CD14-positive monocyte (primary cell): ENCODE data around the gene SPCS2. TPM values are rescaled to one million over a fixed set of nuclear protein-coding genes. Genes with fewer than 3 reads are reported as not detected.

Source experiments
- DNase-seq, 3 donors: peaks; one replicate each; pipeline ENCODE4 v3.0.0-alpha.2; 2011 to 2022
- H2AFZ ChIP-seq: 2 replicates; pipeline ENCODE4 v1.6.0; 2012; ENCODE audit warnings: mild to moderate bottlenecking, low read depth, low read length, inconsistent platforms; ENCODE audit not compliant: insufficient read depth, poor library complexity, severe bottlenecking
- H3K27ac ChIP-seq, 2 donors: 1 replicate in 1 of 2; 2 replicates in 1 of 2; pipeline ENCODE4 v1.5.1; 2012 to 2013; ENCODE audit warnings: low read length in 2 of 2, control low read depth in 1 of 2, inconsistent platforms in 1 of 2, low read depth in 1 of 2, mild to moderate bottlenecking in 1 of 2
- H3K27me3 ChIP-seq, 2 donors: one replicate each; pipeline versions ENCODE4 v1.6.0 to v1.6.1; 2011 to 2013; ENCODE audit warnings: low read length in 2 of 2; ENCODE audit not compliant: control insufficient read depth in 2 of 2, insufficient read depth in 2 of 2
- H3K36me3 ChIP-seq, 2 donors: replicated peaks in 1 of 2; 1 replicate in 1 of 2; 2 replicates in 1 of 2; pipeline versions ENCODE4 v1.5.1 to v1.6.1; 2012 to 2013; ENCODE audit warnings: low read length in 2 of 2, control low read depth in 1 of 2, inconsistent platforms in 1 of 2, mild to moderate bottlenecking in 1 of 2; ENCODE audit not compliant: insufficient read depth in 2 of 2, control insufficient read depth in 1 of 2
- H3K4me1 ChIP-seq, 2 donors: 1 replicate in 1 of 2; 2 replicates in 1 of 2; pipeline versions ENCODE4 v1.5.1 to v1.6.1; 2012 to 2013; ENCODE audit warnings: low read length in 2 of 2, control low read depth in 1 of 2, inconsistent platforms in 1 of 2, mild to moderate bottlenecking in 1 of 2, moderate library complexity in 1 of 2; ENCODE audit not compliant: insufficient read depth in 2 of 2, control insufficient read depth in 1 of 2
- H3K4me2 ChIP-seq: replicated peaks from 2 replicates; pipeline ENCODE3; 2012; ENCODE audit warnings: low read length, moderate library complexity, mild to moderate bottlenecking; ENCODE audit not compliant: poor library complexity, severe bottlenecking; ENCODE audit errors: extremely low read depth
- H3K4me3 ChIP-seq, 3 experiments: fragments of 200-600 bp in 1 of 3; sonication (generic) in 1 of 3; replicated peaks in 1 of 3; 1 replicate in 2 of 3; 2 replicates in 1 of 3; pipeline ENCODE4 v1.5.1; 2011 to 2013; ENCODE audit warnings: low read length in 3 of 3, mild to moderate bottlenecking in 3 of 3, control low read depth in 2 of 3, low read depth in 2 of 3, inconsistent platforms in 1 of 3, moderate library complexity in 1 of 3
- H3K79me2 ChIP-seq: 2 replicates; pipeline ENCODE4 v1.6.0; 2012; ENCODE audit warnings: mild to moderate bottlenecking, control low read depth, inconsistent platforms, low read length, moderate library complexity; ENCODE audit not compliant: insufficient read depth
- H3K9ac ChIP-seq: 2 replicates; pipeline ENCODE4 v1.6.0; 2017; ENCODE audit warnings: low read length, mild to moderate bottlenecking; ENCODE audit not compliant: insufficient read depth, poor library complexity, severe bottlenecking
- H3K9me3 ChIP-seq, 2 donors: replicated peaks in 1 of 2; 1 replicate in 1 of 2; 2 replicates in 1 of 2; pipeline versions ENCODE4 v1.5.1 to v1.6.1; 2012 to 2013; ENCODE audit warnings: low read length in 2 of 2, control low read depth in 1 of 2; ENCODE audit not compliant: control insufficient read depth in 1 of 2, insufficient read depth in 1 of 2
- H4K20me1 ChIP-seq: 2 replicates; pipeline ENCODE4 v1.6.0; 2012; ENCODE audit warnings: mild to moderate bottlenecking, low read length, control low read depth, moderate library complexity; ENCODE audit not compliant: insufficient read depth
- H3K27ac Mint-ChIP-seq, 7 donors: one replicate each; pipeline ENCODE4 v1.8.0; 2020; ENCODE audit warnings: mild to moderate bottlenecking in 7 of 7, mixed read lengths in 7 of 7, moderate library complexity in 6 of 7, inconsistent platforms in 2 of 7
- H3K27me3 Mint-ChIP-seq, 3 donors: one replicate each; pipeline ENCODE4 v1.8.0; 2021 to 2022; ENCODE audit warnings: low read depth in 3 of 3, mild to moderate bottlenecking in 3 of 3, mixed read lengths in 3 of 3, moderate library complexity in 3 of 3, inconsistent platforms in 1 of 3
- H3K36me3 Mint-ChIP-seq, 2 donors: one replicate each; pipeline ENCODE4 v1.8.0; 2020; ENCODE audit warnings: mixed read lengths in 2 of 2, inconsistent platforms in 1 of 2, mild to moderate bottlenecking in 1 of 2
- H3K4me1 Mint-ChIP-seq: one replicate; pipeline ENCODE4 v1.8.0; 2020; ENCODE audit warnings: mild to moderate bottlenecking, mixed read lengths
- H3K4me3 Mint-ChIP-seq, 2 donors: one replicate each; pipeline ENCODE4 v1.8.0; 2020; ENCODE audit warnings: mild to moderate bottlenecking in 2 of 2, mixed read lengths in 2 of 2, moderate library complexity in 1 of 2
- H3K9me3 Mint-ChIP-seq, 7 donors: one replicate each; pipeline ENCODE4 v1.8.0; 2020 to 2022; ENCODE audit warnings: mixed read lengths in 7 of 7, mild to moderate bottlenecking in 6 of 7, moderate library complexity in 6 of 7, inconsistent platforms in 2 of 7
- WGBS: methylation state at CpG from one replicate; pipeline ENCODE4 v1.1.5; 2013; ENCODE audit warnings: missing lambda C conversion rate; ENCODE audit not compliant: insufficient coverage; 5-methylcytosine and 5-hydroxymethylcytosine counted together
- intact Hi-C, 2 donors: fragments of 100-400 bp; cut with micrococcal nuclease; formaldehyde crosslinking; loops; one replicate each; pipeline versions ENCODE4 v1.15.0 to v1.15.1; 2023
- polyA plus RNA-seq, 3 donors: library from polyadenylated mRNA; depleted of rRNA in 1 of 3; unstranded in 2 of 3; stranded (reverse) in 1 of 3; fragments of 300-500 nt in 2 of 3; fragments of >200 nt in 1 of 3; fragmentation: Illumina TruSeq in 2 of 3; gene quantifications; 1 replicate in 2 of 3; 2 replicates in 1 of 3; pipeline ENCODE4 v1.2.3, GENCODE V29; 2012 to 2021
- TF ChIP-seq, protein P1 (sequence below): fragments of 200-600 bp; IDR thresholded peaks from one replicate; pipeline ENCODE4 v1.8.0; 2022; ENCODE audit warnings: antibody characterized with exemption, mild to moderate bottlenecking

SPCS2 gene
- polyA plus RNA-seq, 3 donors, result 12.4 to 185 (median 150) TPM

DNA sequence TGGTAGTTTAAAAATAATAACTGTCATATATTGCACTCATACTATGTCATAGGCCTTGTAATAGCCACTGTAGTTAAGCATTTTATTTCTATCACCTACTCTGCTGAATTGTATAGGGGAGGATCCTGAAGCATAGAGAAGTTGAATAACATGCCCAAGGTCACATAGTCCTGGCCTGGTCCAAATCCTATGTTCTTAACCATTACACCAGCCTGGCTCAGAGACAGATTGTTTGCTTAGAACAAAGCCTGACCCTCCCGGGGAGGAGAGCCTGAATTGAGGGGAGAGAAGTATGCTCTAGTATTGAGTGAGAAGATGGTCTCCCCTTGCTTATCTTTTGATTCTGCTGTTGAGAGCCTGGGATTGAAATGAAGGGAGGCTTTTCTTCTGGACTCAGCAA is 41.9 kb downstream of the SPCS2 start:
- no peaks in the 10 kb centered on the region for H3K9me3 ChIP-seq
- H4K20me1 ChIP-seq, result no peaks in the 10 kb centered on the region
- H3K79me2 ChIP-seq, result peaks cover 35% of the 10 kb centered on the region
- H3K27ac ChIP-seq, result peak overlapping the region in 1 of 2 donors; percentile 25
- H3K9ac ChIP-seq, result no peak overlapping the region
- no peak overlapping the region for H3K4me3 ChIP-seq
- H3K9me3 Mint-ChIP-seq, result no peaks in the 10 kb centered on the region
- H3K4me1 ChIP-seq, result peaks cover 21 to 36% of the 10 kb centered on the region in 2 donors
- H3K4me1 Mint-ChIP-seq, result peaks cover 34% of the 10 kb centered on the region
- TF ChIP-seq, protein P1, sequence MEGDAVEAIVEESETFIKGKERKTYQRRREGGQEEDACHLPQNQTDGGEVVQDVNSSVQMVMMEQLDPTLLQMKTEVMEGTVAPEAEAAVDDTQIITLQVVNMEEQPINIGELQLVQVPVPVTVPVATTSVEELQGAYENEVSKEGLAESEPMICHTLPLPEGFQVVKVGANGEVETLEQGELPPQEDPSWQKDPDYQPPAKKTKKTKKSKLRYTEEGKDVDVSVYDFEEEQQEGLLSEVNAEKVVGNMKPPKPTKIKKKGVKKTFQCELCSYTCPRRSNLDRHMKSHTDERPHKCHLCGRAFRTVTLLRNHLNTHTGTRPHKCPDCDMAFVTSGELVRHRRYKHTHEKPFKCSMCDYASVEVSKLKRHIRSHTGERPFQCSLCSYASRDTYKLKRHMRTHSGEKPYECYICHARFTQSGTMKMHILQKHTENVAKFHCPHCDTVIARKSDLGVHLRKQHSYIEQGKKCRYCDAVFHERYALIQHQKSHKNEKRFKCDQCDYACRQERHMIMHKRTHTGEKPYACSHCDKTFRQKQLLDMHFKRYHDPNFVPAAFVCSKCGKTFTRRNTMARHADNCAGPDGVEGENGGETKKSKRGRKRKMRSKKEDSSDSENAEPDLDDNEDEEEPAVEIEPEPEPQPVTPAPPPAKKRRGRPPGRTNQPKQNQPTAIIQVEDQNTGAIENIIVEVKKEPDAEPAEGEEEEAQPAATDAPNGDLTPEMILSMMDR, result no peak
- intact Hi-C loops, result loop anchor here (2.0 to 10.0 kb wide), 2 partner anchors 42 to 56 kb away; partner anchors contain the start of genes SPCS2 (in 1 of the 2) and XRRA1 (in 1 of the 2)
- H3K36me3 ChIP-seq, result peaks cover 21 to 24% of the 10 kb centered on the region in 2 donors
- peaks cover 28 to 35% of the 10 kb centered on the region in 2 donors for H3K36me3 Mint-ChIP-seq
- peak overlapping the region in 4 of 7 donors; percentile 61 to 93 (median 86) for H3K27ac Mint-ChIP-seq
- DNase-seq, result no peak
- 80% methylated on average over 1 of the region's 1 CpG for WGBS
- peak overlapping the region; percentile 33 for H3K4me2 ChIP-seq
- H2AFZ ChIP-seq, result no peak overlapping the region
- H3K27me3 Mint-ChIP-seq, result no peaks in the 10 kb centered on the region
- no peaks in the 10 kb centered on the region for H3K27me3 ChIP-seq
- H3K4me3 Mint-ChIP-seq, result no peak overlapping the region

GRCh38 chr11:74992852-74993251 is 43.8 kb downstream of the SPCS2 start:
- no peaks in the 10 kb centered on the region for H3K9me3 Mint-ChIP-seq
- Histone ChIP-seq H3K4me3 (no peak overlapping the region), H3K4me1 (peaks cover 21 to 36% of the 10 kb centered on the region in 2 donors), H2AFZ (no peak overlapping the region), H3K27me3 (no peaks in the 10 kb centered on the region), H3K36me3 (peaks cover 33 to 40% of the 10 kb centered on the region in 2 donors), H3K4me2 (no peak overlapping the region), H3K79me2 (peaks cover 35% of the 10 kb centered on the region), H3K9me3 (no peaks in the 10 kb centered on the region), H4K20me1 (no peaks in the 10 kb centered on the region), H3K9ac (no peak overlapping the region), H3K27ac (no peak overlapping the region)
- intact Hi-C loops, result loop anchor here in 1 of 2 donors (10.0 kb wide), 1 partner anchor 58 kb away; no protein-coding TSS in a partner anchor
- 100% methylated on average over 3 of the region's 5 CpGs for WGBS
- peaks cover 39 to 53% of the 10 kb centered on the region in 2 donors for H3K36me3 Mint-ChIP-seq
- H3K27me3 Mint-ChIP-seq, result no peaks in the 10 kb centered on the region
- no peak overlapping the region for H3K4me3 Mint-ChIP-seq
- H3K4me1 Mint-ChIP-seq, result peaks cover 34% of the 10 kb centered on the region
- peak overlapping the region in 1 of 7 donors; percentile 54 for H3K27ac Mint-ChIP-seq
- TF ChIP-seq, protein P1, result no peak
- no peak for DNase-seq
